OCI-M1 (cell line): ENCODE measurements around the gene OSGIN1.

ENCODE experiments used
- DNase-seq: peaks from one replicate; lab custom pipeline; 2025; lab: John Stamatoyannopoulos, UW

Gene OSGIN1

GRCh38 chr16:83925957-83926725, 26.9 kb upstream of the OSGIN1 start:
- no peak for DNase-seq

- peak; percentile 71 for DNase-seq
Observed at GRCh38 chr16:83926726-83927397, 26.2 kb upstream of the OSGIN1 start.

- no peak for DNase-seq
Observed at GRCh38 chr16:83928341-83929055, 24.5 kb upstream of the OSGIN1 start.

GRCh38 chr16:83929811-83930555, 23.1 kb upstream of the OSGIN1 start:
- no peak for DNase-seq

- DNase-seq, result no peak
Observed at GRCh38 chr16:83930730-83931500, 22.1 kb upstream of the OSGIN1 start.

- no peak for DNase-seq
Observed at GRCh38 chr16:83931556-83931955, 21.5 kb upstream of the OSGIN1 start.

- DNase-seq, result no peak
Observed at GRCh38 chr16:83932304-83932703, 20.7 kb upstream of the OSGIN1 start.

- no peak for DNase-seq
Observed at GRCh38 chr16:83932955-83933673, 19.9 kb upstream of the OSGIN1 start.

GRCh38 chr16:83933885-83934683, 19.0 kb upstream of the OSGIN1 start:
- no peak for DNase-seq

- DNase-seq, result no peak
Observed at GRCh38 chr16:83934684-83934977, 18.4 kb upstream of the OSGIN1 start.

GRCh38 chr16:83935005-83935857, 17.8 kb upstream of the OSGIN1 start:
- no peak for DNase-seq

GRCh38 chr16:83935858-83936255, 17.2 kb upstream of the OSGIN1 start:
- no peak for DNase-seq

GRCh38 chr16:83936581-83937165, 16.4 kb upstream of the OSGIN1 start:
- DNase-seq, result no peak

- DNase-seq, result no peak
Observed at GRCh38 chr16:83937267-83937666, 15.8 kb upstream of the OSGIN1 start.

GRCh38 chr16:83937922-83938885, 14.8 kb upstream of the OSGIN1 start:
- DNase-seq, result no peak

- DNase-seq, result no peak
Observed at GRCh38 chr16:83939266-83939855, 13.7 kb upstream of the OSGIN1 start.

GRCh38 chr16:83940119-83940518, 12.9 kb upstream of the OSGIN1 start:
- no peak for DNase-seq
